Temporal lobe (tissue), 2 donors: Measurements from ENCODE around the gene C4orf50. TPM values are rescaled to one million over a fixed set of nuclear protein-coding genes. Genes with fewer than 3 reads are reported as not detected.

Experiments used
- small RNA-seq: library from RNA; depleted of rRNA; stranded (forward); fragments of <200 nt; gene quantifications from one replicate; pipeline ENCODE3, GENCODE V24; 2014; ENCODE audit warnings: low replicate concordance
- total RNA-seq: library from RNA; depleted of rRNA; stranded (reverse); fragments of >200 nt; gene quantifications from one replicate; pipeline ENCODE4 v1.2.3, GENCODE V29; 2014

The C4orf50 gene
- total RNA-seq, 1 donor from 2014 or later, result 11.3 TPM

Small RNA genes within 50 kb of the gene (small RNA-seq; reads per million reads assigned to genes)
- not detected for gene MIR378D1

Other genes with a start within 250 kb of the C4orf50 start
- 551 TPM for gene CRMP1, start 125.3 kb downstream of the C4orf50 start, total RNA-seq
- 22.9 TPM for gene JAKMIP1, start 182.1 kb upstream of the C4orf50 start, total RNA-seq